ENCODE measurements around the gene ZNRD2.

GRCh38 chr11:65578134-65578533 is 7.9 kb downstream of the ZNRD2 start:
- TF ChIP-seq EP300 (IDR thresholded peaks at IDR 0.05) (no peak), CTCF (IDR thresholded peaks at IDR 0.05) (no peak), POLR2A (IDR thresholded peaks at IDR 0.05; ENCODE audit: low read depth) (no peak)

All from esophagus muscularis mucosa (tissue), 4 donors.